Stimulated activated CD8-positive, alpha-beta memory T cell treated with anti-CD3 and anti-CD28 coated beads, Interleukin-12 subunit alpha, Interleukin-12 subunit beta, amount 100 ng/mL, for 24 hours (primary cell): ENCODE results near the gene PKD1.

Experiments
- DNase-seq: peaks from one replicate; pipeline ENCODE4 v3.0.0-alpha.2; 2020; ENCODE audit errors: extremely low read depth

Gene PKD1

DNA sequence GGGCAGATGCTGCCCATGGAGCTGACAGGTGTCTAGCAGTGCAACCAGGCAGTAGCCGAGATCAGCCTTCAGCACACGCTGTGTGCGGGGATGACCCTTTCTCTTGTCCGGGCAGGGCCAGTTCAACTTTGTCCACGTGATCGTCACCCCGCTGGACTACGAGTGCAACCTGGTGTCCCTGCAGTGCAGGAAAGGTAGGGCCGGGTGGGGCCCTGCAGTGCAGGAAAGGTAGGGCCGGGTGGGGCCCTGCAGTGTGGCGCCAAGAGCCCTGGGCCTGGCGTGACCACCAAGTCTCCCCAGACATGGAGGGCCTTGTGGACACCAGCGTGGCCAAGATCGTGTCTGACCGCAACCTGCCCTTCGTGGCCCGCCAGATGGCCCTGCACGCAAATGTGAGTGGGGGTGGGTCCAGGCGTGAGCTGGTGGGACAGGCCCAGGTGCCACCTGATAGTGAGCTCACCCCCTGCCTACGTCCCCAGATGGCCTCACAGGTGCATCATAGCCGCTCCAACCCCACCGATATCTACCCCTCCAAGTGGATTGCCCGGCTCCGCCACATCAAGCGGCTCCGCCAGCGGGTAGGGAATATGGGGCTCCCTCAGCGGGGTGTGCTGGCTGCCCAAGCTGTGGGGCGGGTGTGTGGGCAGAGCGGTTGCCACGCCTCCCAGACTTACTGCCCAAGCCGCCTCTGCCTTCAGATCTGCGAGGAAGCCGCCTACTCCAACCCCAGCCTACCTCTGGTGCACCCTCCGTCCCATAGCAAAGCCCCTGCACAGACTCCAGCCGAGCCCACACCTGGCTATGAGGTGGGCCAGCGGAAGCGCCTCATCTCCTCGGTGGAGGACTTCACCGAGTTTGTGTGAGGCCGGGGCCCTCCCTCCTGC lies 47.7 kb downstream of the PKD1 start:
- DNase-seq: no peak

DNA sequence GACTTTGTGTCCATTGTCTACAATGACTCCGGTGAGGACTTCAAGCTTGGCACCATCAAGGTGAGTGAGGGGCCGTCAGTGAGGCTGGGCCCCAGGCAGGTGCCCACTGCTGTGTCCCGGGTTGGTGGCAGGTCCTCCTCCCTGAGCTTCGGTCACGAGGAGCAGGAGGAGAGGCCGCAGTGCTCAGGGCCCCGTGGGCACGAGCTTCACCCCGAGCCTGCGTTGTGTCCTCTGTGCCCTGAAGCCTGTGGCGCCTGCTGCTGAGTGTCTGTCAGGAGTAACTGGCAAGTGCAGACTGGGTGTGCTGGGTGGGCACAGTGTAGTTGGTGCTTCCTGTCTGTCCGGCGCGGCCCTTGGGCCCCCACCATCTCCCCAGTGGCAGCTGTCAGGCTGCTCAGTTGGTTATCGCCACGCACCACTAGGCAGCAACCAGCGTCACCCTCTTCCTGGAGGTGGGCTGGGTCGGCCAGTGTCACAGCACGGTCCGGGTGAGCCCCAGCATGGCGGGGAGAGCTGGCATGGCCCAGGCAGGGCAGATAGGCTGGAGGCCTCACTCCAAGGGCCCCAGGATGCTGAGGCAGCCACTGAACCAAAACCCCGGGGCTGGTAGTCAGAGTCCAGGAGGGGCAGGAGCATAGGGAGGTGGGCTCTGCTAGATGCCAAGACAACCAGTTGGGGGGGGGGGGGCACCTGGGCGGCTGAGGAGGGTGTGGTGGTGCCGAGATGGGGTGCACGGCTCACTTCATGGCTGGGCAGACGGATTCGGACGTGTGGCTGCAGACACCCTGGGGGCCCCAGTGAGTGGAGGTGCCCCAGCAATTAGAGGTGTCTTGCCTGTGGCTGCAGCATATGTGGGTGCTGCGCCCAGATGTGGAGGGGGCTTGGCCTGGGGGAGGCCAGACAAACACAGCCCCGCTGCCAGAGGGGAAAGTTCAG lies 48.6 kb downstream of the PKD1 start:
- DNase-seq: no peak

DNA sequence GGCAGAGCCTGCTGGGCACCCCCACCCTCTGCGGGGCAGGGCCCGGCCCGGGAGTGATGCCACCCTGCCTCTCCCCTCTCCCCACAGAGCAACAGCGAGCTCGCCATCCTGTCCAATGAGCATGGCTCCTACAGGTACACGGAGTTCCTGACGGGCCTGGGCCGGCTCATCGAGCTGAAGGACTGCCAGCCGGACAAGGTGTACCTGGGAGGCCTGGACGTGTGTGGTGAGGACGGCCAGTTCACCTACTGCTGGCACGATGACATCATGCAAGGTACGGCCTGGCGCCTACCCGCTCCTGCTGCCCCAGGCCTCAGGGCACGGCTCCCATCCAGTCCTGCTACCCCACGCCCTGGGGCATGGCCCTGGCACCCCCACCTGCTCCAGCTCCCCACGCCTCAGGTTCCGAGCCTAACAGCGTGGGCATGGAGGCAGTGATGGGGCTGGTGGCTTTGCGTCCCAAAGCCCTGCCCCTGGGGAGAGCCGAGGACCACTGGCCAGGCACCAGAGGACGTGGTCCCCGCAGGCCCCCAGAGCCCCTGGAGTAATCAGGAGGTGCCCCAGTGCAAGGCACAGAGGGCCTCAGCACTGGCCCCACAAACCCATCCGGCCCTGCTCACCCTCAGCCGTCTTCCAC lies 49.5 kb downstream of the PKD1 start:
- DNase-seq: no peak

DNA sequence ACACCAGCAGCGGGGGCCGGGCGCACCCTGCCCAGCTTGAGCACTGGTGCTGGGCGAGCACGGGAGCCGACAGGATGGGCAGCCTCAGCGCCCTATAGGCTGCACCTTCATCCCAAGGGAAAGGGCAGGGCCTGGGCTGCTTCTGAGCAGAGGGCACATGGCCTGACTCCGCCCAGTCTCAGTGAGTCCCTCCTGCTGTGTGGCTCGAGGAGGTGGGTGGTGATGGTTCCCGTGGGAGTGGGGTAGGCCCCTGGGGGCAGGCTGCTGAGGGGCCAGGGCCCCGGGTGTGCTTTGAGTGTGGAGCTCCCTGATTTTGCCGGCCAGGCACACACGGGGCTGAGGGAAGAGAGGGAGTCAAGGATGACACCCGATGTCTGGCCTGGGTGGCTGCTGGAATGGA lies 50.0 kb downstream of the PKD1 start:
- DNase-seq: no peak

DNA sequence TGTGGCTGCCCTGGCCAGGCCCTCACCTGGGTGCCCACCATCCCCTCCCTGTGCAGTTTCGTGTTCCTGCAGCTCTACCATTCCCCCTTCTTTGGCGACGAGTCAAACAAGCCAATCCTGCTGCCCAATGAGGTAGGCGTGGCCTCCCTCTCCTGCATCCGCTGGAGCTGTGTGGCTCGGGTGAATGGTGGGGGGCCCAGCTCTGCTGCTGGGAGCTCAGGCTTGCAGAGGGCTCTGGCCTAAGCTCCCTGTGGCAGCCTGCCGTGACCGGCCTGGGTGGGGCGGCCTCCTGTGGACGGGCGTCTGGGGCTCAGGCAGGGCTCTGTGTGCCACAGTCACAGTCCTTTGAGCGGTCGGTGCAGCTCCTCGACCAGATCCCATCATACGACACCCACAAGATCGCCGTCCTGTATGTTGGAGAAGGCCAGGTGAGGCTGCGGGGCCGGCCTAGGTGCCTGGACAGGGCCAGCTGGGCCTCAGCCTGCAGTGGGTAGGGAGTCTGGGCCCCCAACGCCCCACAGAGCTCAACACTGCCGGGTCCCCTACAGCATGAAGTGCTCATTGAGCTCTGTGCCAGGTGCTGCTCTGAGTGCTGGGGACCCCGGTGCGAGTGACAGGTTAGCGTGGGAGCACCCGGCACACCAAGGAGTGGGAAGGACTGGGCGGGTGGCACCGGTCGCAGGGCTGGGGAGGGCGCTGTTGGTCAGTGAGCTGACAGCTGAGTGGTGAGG lies 50.6 kb downstream of the PKD1 start:
- DNase-seq: no peak

DNA sequence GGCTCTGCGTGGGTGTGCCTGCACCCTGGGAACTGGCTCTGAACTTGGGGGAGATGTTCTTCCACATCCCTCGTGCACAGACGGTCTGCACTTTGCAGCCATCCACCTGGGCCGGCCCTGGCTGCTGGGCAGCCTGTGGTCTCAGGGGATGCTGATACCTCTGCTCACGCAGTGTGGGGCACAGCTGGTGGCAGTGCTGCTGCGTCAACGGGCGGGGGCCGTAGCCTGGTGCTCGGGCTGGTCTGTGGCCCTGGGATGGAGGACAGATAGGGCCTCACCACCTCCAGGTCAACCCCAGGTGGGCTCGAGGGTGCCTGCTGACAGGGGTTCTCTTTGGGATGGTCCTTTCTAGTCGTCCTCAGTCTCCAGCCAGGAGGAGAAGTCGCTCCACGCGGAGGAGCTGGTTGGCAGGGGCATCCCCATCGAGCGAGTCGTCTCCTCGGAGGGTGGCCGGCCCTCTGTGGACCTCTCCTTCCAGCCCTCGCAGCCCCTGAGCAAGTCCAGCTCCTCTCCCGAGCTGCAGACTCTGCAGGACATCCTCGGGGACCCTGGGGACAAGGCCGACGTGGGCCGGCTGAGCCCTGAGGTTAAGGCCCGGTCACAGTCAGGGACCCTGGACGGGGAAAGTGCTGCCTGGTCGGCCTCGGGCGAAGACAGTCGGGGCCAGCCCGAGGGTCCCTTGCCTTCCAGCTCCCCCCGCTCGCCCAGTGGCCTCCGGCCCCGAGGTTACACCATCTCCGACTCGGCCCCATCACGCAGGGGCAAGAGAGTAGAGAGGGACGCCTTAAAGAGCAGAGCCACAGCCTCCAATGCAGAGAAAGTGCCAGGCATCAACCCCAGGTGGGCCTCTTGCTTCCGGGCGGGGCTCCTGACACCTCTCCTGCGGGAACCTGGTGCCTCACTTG lies 51.6 kb downstream of the PKD1 start:
- no peak for DNase-seq

DNA sequence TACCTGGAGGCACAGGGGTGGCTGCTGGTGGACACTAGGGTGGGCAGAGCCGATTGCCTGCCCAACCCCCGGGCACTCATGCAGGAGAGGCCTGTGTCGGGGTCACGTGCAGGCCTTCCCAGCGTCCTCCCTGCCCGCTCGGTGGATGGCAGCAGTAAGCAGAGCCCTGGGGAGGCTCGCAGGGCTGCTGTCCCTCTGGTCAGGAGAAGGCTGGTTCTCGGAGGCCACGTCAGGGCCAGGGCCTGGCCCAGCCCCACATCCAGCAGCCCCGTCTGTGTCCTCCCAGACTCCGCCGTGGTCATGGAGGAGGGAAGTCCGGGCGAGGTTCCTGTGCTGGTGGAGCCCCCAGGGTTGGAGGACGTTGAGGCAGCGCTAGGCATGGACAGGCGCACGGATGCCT lies 52.3 kb downstream of the PKD1 start:
- no peak for DNase-seq

DNA sequence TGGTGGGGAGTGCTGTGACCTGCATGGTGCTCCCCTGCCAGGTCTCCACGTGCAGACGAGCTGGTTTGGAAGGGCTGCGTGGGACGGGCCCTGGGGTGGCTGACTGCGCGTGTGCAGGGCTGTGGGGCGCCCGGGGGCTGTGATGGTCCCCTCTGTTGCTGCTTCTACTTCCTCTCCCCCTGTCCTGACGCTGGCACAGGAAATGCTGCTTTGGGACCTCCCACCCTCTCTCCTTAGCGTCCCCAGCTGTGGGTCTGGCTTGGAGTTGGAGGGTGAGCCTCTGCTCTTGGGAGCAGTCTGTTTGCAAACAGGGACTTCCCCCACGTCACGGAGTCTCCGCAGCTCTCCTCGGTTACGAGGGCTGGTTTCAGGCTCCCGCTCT lies 52.7 kb downstream of the PKD1 start:
- DNase-seq: no peak

DNA sequence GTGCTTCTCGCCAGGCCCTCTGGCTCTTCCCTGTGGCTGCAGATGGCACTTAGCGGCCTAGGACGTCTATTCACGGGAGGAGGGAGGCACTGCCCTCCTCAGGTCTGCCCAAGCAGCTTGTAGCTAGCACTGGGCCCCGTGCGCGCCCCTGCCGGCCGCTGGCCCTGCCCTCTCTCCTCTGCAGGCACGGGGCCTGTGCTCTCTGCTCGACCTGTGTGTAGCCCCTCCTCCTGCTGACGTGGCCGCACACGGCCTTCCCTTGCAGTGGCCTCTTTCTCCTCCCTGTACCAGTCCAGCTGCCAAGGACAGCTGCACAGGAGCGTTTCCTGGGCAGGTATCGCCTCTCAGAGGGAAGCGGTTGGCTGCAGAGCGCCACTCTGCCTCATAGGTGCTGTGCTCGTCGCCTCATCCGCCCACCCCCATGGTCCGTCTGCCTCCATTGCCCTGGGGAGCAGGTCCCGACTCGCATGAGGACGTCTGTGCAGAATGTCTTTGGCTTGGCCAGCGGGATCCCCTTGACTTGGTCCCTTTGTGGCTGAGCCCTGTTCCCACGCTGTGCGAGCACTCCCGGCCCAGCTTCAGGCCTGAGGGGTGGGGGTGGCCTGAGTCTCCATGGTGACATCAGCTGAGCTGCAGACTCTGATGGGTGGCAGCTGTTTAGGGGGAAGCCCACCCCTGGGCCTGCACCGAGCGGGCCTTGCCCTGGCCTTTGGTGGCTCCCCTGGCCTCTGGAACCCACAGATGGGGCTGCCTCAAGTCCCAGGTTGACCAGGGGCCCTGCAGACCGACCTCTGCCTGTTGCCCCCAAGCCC lies 53.3 kb downstream of the PKD1 start:
- no peak for DNase-seq

DNA sequence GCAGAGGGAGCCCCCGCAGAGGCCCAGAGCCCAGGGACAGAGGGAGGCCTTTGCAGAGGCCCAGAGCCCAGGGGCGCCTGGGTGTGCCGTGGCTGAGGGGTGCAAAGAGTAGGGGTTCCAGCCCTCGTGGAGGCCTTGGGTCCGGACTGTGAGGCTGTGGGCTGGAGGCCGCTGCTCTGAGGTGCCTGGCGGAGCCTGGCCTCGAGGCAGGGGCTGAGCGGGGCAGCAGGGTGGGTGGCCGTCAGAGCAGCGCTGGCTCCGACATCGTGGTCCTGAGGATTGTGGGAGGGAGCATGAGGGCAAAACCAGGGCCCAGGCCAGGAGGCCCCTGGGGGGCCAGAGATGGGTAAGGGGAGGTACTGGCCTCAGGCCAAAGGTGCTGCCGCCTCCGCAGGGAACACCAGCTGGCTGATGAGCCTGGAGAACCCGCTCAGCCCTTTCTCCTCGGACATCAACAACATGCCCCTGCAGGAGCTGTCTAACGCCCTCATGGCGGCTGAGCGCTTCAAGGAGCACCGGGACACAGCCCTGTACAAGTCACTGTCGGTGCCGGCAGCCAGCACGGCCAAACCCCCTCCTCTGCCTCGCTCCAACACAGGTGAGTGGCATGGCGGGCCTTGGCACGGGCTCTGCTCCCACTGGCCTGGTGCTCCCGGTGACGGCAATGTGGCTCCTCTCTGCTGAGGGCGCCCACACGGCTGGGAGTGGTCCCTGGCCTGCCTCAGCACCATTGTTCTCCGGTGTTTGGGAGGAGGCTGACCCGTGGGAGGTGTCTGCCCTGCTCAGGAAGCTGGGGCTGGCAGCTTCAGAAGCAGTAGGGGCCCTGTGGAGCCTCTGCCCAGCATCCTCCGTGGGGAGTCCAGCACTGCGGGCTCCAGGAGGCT lies 54.3 kb downstream of the PKD1 start:
- no peak for DNase-seq

DNA sequence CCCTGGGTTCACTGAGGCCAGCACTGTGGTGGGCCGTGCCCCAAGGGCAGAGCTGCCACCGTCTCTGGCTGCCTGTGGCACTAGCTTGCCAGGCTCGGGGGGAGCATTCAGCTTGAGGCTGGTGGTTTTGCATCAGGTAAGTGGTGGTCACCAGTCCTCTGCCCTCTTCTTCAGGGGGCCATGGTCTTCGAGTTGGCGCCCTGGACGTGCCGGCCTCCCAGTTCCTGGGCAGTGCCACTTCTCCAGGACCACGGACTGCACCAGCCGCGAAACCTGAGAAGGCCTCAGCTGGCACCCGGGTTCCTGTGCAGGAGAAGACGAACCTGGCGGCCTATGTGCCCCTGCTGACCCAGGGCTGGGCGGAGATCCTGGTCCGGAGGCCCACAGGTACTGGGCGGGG lies 55.7 kb downstream of the PKD1 start:
- DNase-seq: no peak

DNA sequence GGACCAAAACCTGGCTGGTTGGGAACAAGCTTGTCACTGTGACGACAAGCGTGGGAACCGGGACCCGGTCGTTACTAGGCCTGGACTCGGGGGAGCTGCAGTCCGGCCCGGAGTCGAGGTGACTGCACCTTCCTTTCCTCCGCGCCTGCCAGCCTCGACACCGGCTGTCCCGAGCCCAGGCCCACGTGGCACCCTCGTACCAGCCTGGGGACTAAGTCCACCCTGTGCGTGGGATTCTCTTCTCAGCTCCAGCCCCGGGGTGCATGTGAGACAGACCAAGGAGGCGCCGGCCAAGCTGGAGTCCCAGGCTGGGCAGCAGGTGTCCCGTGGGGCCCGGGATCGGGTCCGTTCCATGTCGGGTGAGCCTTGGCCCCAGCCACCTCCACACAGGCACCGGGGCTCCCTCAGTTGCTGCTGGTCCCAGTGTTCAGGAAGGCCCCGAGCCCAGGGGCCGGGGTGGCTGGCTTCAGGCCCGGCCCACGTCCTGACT lies 56.3 kb downstream of the PKD1 start:
- no peak for DNase-seq

DNA sequence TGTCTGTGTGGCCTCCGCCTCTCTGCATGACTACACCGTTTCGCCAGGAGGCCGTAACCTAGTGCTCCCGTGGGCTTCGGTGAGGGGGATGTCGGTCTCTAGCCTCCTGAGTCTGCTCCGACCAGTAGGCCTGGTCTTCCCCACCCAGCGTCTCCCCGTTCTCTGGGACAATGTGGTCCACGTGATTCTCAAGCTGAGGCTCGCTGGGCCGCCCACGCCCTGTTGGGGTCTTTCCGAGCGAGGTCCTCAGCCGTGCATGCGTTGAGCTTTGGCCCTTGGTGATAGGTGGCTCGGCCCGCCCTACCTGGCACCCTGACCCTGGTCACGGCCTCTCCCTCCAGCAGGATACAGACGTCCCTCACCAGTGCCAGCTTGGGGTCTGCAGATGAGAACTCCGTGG lies 57.0 kb downstream of the PKD1 start:
- DNase-seq: no peak

DNA sequence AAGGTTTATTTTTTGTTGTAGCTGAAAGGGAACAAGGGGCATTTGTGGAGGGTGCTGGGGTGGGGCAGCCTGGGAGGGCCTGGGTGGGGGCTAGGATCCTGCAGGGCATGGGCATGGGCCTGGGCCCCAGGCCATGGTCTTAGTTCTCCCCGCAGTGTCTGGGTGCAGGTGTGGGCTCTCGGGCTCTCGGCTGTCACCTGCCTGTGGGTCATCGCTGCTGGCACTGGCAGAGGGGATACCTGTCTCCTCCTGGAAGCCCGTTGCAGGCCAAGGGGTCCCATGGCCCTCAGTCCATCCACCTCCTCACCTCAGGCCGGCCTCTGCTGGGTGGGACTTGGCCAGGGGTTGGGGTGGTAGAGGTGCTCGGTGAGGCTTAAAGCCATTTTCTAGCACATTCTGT lies 57.6 kb downstream of the PKD1 start:
- no peak for DNase-seq

DNA sequence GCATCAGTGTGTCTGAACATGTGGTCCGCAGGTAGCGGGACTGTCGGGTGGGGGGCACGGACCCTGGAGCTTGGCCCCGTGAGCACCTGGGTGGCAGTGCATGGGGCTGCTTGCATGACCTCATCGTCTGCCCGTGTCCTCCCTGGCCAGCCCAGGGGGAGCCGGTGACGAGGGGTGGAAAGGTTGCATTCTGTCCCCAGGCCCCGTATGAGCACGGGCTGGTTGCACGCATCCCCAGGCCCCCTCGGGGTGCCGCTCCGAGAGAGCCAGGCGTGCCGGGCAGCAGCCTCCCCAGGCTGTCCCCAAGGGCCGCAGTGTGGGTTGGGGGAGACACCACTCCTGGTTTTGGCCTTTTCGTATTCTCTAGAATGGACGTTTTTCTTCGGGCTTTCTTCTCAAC lies 58.0 kb downstream of the PKD1 start:
- no peak for DNase-seq

DNA sequence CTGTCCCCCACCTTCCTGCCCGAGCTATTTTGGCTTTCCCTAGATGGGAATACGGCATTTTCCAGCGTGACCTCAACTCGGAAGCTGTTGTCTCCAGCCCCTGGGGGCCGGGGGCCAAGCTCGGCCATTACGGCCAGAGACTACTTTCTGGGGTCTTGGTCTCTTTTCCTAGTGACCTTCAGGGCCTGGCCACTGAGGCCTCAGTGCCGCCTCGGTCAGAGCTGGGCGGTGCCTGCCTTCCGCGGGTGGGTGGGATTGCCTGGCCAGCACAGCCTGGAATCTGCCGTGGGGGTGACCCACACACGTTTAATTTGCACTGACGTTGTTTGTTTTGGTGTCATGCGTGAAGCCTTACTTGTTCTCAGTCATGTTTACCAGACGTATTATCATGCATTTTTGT lies 58.7 kb downstream of the PKD1 start:
- DNase-seq: no peak

DNA sequence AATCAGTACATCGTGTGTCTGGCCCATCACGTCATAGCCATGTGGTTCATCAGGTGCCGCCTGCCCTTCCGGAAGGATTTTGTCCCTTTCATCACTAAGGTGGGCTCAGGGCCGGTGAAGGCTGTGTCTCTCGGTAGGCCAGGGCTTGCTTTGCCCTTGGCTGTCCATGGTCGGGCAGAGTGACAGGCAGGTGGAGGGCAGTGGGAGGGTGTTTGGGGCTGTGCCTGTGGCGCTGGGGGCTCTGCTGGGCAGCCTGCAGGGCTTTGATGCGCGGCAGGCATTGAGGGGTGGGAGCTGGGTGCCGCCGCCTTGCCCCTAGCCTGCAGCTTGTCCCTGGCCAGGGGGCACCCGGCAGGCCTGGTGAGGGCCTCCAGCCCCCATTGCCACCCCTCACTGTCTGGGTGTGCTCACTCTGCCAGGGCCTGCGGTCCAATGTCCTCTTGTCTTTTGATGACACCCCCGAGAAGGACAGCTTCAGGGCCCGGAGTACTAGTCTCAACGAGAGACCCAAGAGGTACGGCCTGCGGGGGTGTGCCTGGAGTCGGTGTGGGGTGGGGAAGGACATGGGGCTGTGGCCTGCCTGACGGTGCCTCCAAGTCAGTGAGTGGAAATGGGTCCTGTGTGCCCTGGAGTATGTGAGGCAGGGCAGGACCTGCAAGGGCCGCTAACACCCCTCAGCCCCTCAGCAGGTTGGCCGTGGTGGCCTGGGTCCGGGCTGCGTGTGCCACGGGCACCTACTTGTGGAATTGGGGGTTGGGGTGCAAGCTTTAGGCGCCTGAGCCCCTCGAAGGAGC lies 59.4 kb downstream of the PKD1 start:
- DNase-seq: no peak

DNA sequence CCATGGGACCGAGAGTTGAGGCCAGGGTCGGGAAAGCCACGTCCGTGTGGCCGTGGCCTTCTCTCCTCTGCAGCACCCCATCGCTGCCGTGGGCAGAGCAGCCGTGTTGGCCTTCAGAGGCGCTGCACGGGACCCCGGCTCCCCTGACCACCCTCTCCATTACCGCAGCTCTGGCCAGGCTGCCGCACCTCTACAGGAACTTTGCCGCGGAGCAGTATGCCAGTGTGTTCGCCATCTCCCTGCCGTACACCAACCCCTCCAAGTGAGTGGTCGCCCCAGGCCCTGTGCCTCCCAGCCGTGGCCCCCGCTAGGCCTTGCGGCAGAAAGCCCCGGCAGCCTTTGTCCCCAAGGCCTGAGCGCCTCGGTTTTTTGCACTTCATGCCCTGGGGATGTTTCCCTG lies 60.1 kb downstream of the PKD1 start:
- DNase-seq: no peak
